Measurements from ENCODE around the gene RTKN.

DNA sequence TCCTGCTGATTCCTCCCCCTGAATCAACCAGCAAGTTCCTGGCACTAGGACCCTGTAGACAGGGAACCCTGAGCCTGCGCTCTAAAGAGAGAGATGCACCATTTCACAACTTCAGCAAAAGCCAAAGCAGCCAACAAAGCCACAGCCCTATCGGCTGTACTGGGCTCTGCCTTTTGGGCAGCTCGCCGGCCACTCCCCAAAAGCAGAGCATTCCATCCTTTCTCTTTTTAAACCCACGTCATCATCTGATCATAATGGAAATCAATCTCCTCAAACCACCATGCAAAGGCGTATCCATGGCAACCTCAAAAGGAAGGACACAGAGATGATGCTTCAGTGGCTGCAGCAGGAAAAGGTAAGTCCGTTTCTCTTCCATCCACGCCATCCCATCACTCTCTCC is 56.3 kb downstream of the RTKN start:
- TF ChIP-seq, protein P1, sequence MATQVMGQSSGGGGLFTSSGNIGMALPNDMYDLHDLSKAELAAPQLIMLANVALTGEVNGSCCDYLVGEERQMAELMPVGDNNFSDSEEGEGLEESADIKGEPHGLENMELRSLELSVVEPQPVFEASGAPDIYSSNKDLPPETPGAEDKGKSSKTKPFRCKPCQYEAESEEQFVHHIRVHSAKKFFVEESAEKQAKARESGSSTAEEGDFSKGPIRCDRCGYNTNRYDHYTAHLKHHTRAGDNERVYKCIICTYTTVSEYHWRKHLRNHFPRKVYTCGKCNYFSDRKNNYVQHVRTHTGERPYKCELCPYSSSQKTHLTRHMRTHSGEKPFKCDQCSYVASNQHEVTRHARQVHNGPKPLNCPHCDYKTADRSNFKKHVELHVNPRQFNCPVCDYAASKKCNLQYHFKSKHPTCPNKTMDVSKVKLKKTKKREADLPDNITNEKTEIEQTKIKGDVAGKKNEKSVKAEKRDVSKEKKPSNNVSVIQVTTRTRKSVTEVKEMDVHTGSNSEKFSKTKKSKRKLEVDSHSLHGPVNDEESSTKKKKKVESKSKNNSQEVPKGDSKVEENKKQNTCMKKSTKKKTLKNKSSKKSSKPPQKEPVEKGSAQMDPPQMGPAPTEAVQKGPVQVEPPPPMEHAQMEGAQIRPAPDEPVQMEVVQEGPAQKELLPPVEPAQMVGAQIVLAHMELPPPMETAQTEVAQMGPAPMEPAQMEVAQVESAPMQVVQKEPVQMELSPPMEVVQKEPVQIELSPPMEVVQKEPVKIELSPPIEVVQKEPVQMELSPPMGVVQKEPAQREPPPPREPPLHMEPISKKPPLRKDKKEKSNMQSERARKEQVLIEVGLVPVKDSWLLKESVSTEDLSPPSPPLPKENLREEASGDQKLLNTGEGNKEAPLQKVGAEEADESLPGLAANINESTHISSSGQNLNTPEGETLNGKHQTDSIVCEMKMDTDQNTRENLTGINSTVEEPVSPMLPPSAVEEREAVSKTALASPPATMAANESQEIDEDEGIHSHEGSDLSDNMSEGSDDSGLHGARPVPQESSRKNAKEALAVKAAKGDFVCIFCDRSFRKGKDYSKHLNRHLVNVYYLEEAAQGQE (IDR thresholded peaks at IDR 0.05; ENCODE audit: insufficient read depth in 1 of 2, low read depth in 2 of 2, low read length in 2 of 2): no peak
- TF ChIP-seq POLR2AphosphoS5 (IDR thresholded peaks at IDR 0.05; ENCODE audit: low read depth, low read length): no peak
- TF ChIP-seq SIN3A (IDR thresholded peaks at IDR 0.05; ENCODE audit: borderline replicate concordance, insufficient read depth, low read length): no peak
- no peak for TF ChIP-seq TAF1 (IDR thresholded peaks at IDR 0.05; ENCODE audit: borderline replicate concordance, insufficient read depth, low read length)
- no peak for TF ChIP-seq FOXP2 (optimal IDR thresholded peaks at IDR 0.05; ENCODE audit: borderline replicate concordance, extremely low read depth, extremely low read length, insufficient read depth)

Data from PFSK-1 (cell line).